Liver (tissue), 9 donors: ENCODE results near the gene HOXA3. TPM values are rescaled to one million over a fixed set of nuclear protein-coding genes. Genes with fewer than 3 reads are reported as not detected.

Experiments used
- DNase-seq: peaks from one replicate; pipeline ENCODE4 v3.0.0-alpha.2; 2017; ENCODE audit warnings: low spot score
- H3K27ac ChIP-seq, 2 donors: one replicate each; pipeline ENCODE4 v1.7.0; 2013; ENCODE audit warnings: inconsistent platforms in 2 of 2, low read length in 2 of 2, control low read depth in 1 of 2, low read depth in 1 of 2, mild to moderate bottlenecking in 1 of 2
- H3K27me3 ChIP-seq, 4 donors: one replicate each; pipeline versions ENCODE4 v1.6.1 to v1.7.0; 2013; ENCODE audit warnings: low read length in 3 of 4, inconsistent platforms in 1 of 4, mild to moderate bottlenecking in 1 of 4, moderate library complexity in 1 of 4; ENCODE audit not compliant: control insufficient read depth in 4 of 4, insufficient read depth in 4 of 4
- H3K36me3 ChIP-seq, 4 donors: one replicate each; pipeline versions ENCODE4 v1.6.1 to v1.7.0; 2013; ENCODE audit warnings: low read length in 3 of 4, mild to moderate bottlenecking in 3 of 4, low read depth in 1 of 4, moderate library complexity in 1 of 4; ENCODE audit not compliant: control insufficient read depth in 4 of 4, insufficient read depth in 3 of 4
- H3K4me1 ChIP-seq, 4 donors: one replicate each; pipeline versions ENCODE4 v1.6.1 to v1.7.0; 2013; ENCODE audit warnings: low read length in 3 of 4, mild to moderate bottlenecking in 3 of 4, moderate library complexity in 1 of 4; ENCODE audit not compliant: control insufficient read depth in 4 of 4, insufficient read depth in 4 of 4
- H3K4me3 ChIP-seq, 3 donors: one replicate each; pipeline versions ENCODE4 v1.6.1 to v1.7.0; 2013; ENCODE audit warnings: low read length in 3 of 3, control low read depth in 1 of 3, low read depth in 1 of 3, mild to moderate bottlenecking in 1 of 3
- H3K9ac ChIP-seq, 2 donors: one replicate each; pipeline ENCODE4 v1.7.0; 2013; ENCODE audit warnings: low read length in 2 of 2, mild to moderate bottlenecking in 2 of 2, moderate library complexity in 2 of 2, control low read depth in 1 of 2, low read depth in 1 of 2
- H3K9me3 ChIP-seq, 4 donors: one replicate each; pipeline versions ENCODE4 v1.6.1 to v1.7.0; 2013; ENCODE audit warnings: low read length in 3 of 4; ENCODE audit not compliant: control insufficient read depth in 4 of 4
- ATF3 ChIP-seq: IDR thresholded peaks from 2 replicates; pipeline ENCODE4 v1.6.1; 2016; ENCODE audit warnings: antibody characterized with exemption
- CTCF ChIP-seq: fragments of 150-350 bp; IDR thresholded peaks from 2 replicates; pipeline ENCODE4 v1.5.1; 2017; ENCODE audit warnings: improper control_type of control experiment, low read depth, low read length; ENCODE audit not compliant: missing input control
- EGR1 ChIP-seq, 2 donors: IDR thresholded peaks; 2 replicates each; pipeline ENCODE4 v1.6.1; 2016 to 2018; ENCODE audit warnings: antibody characterized with exemption in 2 of 2, low read depth in 2 of 2
- FOXA1 ChIP-seq: IDR thresholded peaks from 2 replicates; pipeline ENCODE4 v1.6.1; 2016; ENCODE audit warnings: antibody characterized with exemption
- FOXA2 ChIP-seq: IDR thresholded peaks from 2 replicates; pipeline ENCODE4 v1.6.1; 2016; ENCODE audit warnings: antibody characterized with exemption
- HNF4A ChIP-seq, 2 donors: conservative IDR thresholded peaks; 2 replicates each; pipeline ENCODE4 v1.6.1; 2016; ENCODE audit warnings: antibody characterized with exemption in 2 of 2, mild to moderate bottlenecking in 2 of 2
- HNF4G ChIP-seq: IDR thresholded peaks from 2 replicates; pipeline ENCODE4 v1.6.1; 2016; ENCODE audit warnings: antibody characterized with exemption
- MAX ChIP-seq: IDR thresholded peaks from 2 replicates; pipeline ENCODE4 v1.6.1; 2016; ENCODE audit warnings: antibody characterized with exemption
- NR2F2 ChIP-seq: IDR thresholded peaks from 2 replicates; pipeline ENCODE4 v1.6.1; 2016; ENCODE audit warnings: antibody characterized with exemption
- RAD21 ChIP-seq, 2 donors: IDR thresholded peaks; 2 replicates each; pipeline ENCODE4 v1.6.1; 2016; ENCODE audit warnings: antibody characterized with exemption in 2 of 2, mild to moderate bottlenecking in 2 of 2
- RXRA ChIP-seq, 2 donors: IDR thresholded peaks; 2 replicates each; pipeline ENCODE4 v1.6.1; 2017 to 2018; ENCODE audit warnings: antibody characterized with exemption in 2 of 2, mild to moderate bottlenecking in 1 of 2
- SP1 ChIP-seq: IDR thresholded peaks from 2 replicates; pipeline ENCODE4 v1.6.1; 2018; ENCODE audit warnings: antibody characterized with exemption, mild to moderate bottlenecking
- TAF1 ChIP-seq: conservative IDR thresholded peaks from 2 replicates; pipeline ENCODE4 v1.6.1; 2016; ENCODE audit warnings: antibody characterized with exemption, mild to moderate bottlenecking
- YY1 ChIP-seq: IDR thresholded peaks from 2 replicates; pipeline ENCODE4 v1.6.1; 2016; ENCODE audit warnings: antibody characterized with exemption, mild to moderate bottlenecking
- ZBTB33 ChIP-seq: IDR thresholded peaks from 2 replicates; pipeline ENCODE4 v1.6.1; 2016; ENCODE audit warnings: antibody characterized with exemption
- WGBS: extraction: QIAGEN DNeasy Blood & Tissue Kit; methylation state at CpG from one replicate; pipeline ENCODE4 v1.1.7; 2013; 5-methylcytosine and 5-hydroxymethylcytosine counted together
- polyA plus RNA-seq, 2 donors: library from polyadenylated mRNA; stranded (reverse) in 1 of 2; unstranded in 1 of 2; fragments of 200-250 nt in 1 of 2; fragments of >200 nt in 1 of 2; fragmentation: Nextera tagmentation in 1 of 2; extraction: Ambion mirVana in 1 of 2; gene quantifications; one replicate each; pipeline versions ENCODE4 v1.2.1 to v1.2.3, GENCODE V29; 2013 to 2015
- total RNA-seq, 2 donors: library from RNA; depleted of rRNA; stranded (reverse); fragments of >200 nt; gene quantifications; one replicate each; pipeline ENCODE4 v1.2.3, GENCODE V29; 2014
- donor health status: healthy.
- donor health status: healthy.
- donor health status: healthy.
- donor health status: healthy.
- donor health status: healthy.

HOXA3 gene
- total and polyA plus RNA-seq, 4 donors = 0.11 to 0.28 (median 0.20) TPM

GRCh38 chr7:27088002-27088922, 64.1 kb downstream of the HOXA3 start:
- Histone ChIP-seq H3K9me3 (peaks cover 0 to 4% (median 0%) of the 10 kb centered on the region in 4 donors), H3K27me3 (peaks cover 4 to 32% (median 6%) of the 10 kb centered on the region in 4 donors), H3K9ac (no peak overlapping the region), H3K4me1 (peaks cover 0 to 4% (median 2%) of the 10 kb centered on the region in 4 donors), H3K36me3 (no peaks in the 10 kb centered on the region), H3K27ac (no peak overlapping the region), H3K4me3 (no peak overlapping the region)
- DNase-seq = no peak
- 19% methylated on average over 68 of the region's 68 CpGs for WGBS
- no peak for TF ChIP-seq FOXA2
- TF ChIP-seq MAX = no peak
- no peak for TF ChIP-seq RXRA (IDR thresholded peaks at IDR 0.05)
- TF ChIP-seq SP1 = no peak
- no peak for TF ChIP-seq CTCF
- no peak for TF ChIP-seq ATF3

- TF ChIP-seq NR2F2 = no peak
- TF ChIP-seq FOXA1 = no peak
- TF ChIP-seq HNF4G = no peak
- TF ChIP-seq YY1 = no peak
- Histone ChIP-seq H3K36me3 (no peaks in the 10 kb centered on the region), H3K27ac (no peak overlapping the region), H3K4me1 (peaks cover 0 to 4% (median 2%) of the 10 kb centered on the region in 4 donors), H3K9me3 (peaks cover 0 to 4% (median 0%) of the 10 kb centered on the region in 4 donors), H3K9ac (no peak overlapping the region), H3K4me3 (no peak overlapping the region), H3K27me3 (peaks cover 0 to 4% (median 1%) of the 10 kb centered on the region in 4 donors)
- DNase-seq = no peak
- 83% methylated on average over 2 of the region's 2 CpGs for WGBS
Observed at GRCh38 chr7:27083646-27084045, 68.7 kb downstream of the HOXA3 start.

- WGBS = 88% methylated on average over 1 of the region's 1 CpG
- TF ChIP-seq EGR1 (IDR thresholded peaks at IDR 0.05; ENCODE audit: low read depth in 2 of 2) (no peak), HNF4G (no peak), SP1 (no peak), MAX (no peak), ZBTB33 (no peak), RAD21 (IDR thresholded peaks at IDR 0.05) (no peak), FOXA2 (no peak), HNF4A (conservative IDR thresholded peaks at IDR 0.05) (no peak), TAF1 (no peak)
- H3K4me3 ChIP-seq = no peak overlapping the region
- DNase-seq = no peak
- no peak overlapping the region for H3K27ac ChIP-seq
- H3K36me3 ChIP-seq = no peaks in the 10 kb centered on the region
- peaks cover 0 to 3% (median 0%) of the 10 kb centered on the region in 4 donors for H3K27me3 ChIP-seq
- no peak overlapping the region for H3K9ac ChIP-seq
- no peaks in the 10 kb centered on the region for H3K4me1 ChIP-seq
- H3K9me3 ChIP-seq = no peaks in the 10 kb centered on the region
Observed at GRCh38 chr7:27082171-27082570, 70.2 kb downstream of the HOXA3 start.
